Measurements from ENCODE around the gene UGT1A3.
"Not testable (repeated sequence)": the region's sequence is repeated elsewhere in the genome, so short reads cannot be mapped to it uniquely, and the experiment has no call there.

UGT1A3 gene

DNA sequence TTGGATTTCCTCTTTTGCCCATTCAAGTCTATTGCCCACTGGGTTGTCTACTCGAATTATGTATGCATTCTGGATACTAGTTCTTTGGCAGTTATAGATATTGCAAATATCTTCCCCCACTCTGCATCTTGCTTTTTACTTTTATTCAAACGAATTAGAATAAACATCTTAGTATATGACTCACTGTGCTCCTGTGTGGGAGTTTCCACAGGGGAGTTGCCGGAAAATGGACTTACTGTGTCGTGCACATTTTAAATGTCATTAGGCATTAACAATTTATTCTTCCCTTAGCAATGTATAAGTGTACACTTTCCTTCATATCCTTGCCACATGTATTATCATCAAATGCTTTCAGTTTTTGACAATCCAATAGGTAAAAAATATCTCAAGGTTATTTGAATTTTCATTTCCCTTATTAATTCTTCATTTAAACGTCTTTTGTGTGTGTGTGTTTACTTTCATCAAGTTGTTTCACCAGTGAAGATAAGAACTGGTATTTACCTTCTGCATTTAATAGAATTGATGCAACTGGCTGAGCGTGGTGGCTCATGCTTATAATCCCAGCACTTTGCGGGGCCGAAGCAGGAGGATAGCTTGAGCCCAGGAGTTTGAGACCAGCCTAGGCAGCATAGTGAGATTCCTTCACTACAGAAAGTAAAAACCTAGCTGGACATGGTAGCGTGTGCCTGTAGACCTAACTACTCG is 20.8 kb upstream of the UGT1A3 start:
- no peak for DNase-seq (ENCODE audit: low read depth)

DNA sequence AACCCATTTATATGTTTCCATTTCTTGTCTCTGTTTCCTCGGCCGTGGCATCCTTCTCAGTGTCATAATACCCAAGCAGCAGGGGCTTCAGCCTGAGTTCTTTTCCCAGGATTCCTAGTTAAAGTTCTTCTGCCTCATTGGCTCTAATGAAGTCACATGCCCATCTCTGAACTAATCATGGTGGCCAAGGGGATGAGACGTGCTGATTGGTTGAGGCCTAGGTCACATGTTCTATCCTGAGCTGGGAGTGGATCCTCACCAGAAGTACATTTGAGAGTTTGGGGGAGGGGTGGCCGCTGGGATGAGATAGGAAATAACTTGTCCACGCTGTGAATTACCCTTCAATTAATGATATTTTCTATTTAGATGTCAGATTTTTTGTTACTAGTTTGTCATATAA is 19.9 kb upstream of the UGT1A3 start:
- no peak for DNase-seq (ENCODE audit: low read depth)

DNA sequence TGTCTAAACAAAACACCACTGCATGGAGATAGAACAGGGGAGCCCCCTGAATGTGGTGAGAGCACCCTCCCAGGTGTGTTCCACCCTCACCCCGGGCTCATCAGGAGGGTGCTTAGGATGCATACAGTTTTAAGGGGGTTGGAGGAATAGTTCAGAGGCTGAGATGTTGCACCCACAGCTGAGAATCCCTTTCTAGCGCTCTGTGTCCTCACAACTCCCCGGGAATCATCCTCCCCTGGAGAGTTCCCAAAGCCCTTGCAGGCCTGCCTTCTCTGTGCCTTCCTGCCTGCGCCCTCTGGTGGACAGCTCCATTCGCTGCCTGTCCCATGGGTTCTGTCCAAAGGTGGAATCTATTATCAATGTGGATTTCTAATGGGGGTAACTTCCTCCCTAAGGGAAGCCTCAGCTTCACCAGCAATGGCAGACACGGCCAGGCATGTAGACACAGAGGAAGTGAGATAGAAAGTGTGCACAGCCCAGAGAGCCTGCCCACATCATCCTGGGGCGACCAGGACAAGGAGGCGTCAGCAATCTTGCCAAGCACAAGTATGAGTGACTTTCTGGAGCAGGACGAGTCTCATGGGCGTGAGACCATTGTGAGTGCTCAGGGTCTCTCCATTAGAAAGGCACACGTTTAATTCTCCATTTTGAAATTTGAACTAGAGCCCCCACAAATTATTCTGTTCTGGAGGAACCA is 17.4 kb upstream of the UGT1A3 start:
- no peak for DNase-seq (ENCODE audit: low read depth)

DNA sequence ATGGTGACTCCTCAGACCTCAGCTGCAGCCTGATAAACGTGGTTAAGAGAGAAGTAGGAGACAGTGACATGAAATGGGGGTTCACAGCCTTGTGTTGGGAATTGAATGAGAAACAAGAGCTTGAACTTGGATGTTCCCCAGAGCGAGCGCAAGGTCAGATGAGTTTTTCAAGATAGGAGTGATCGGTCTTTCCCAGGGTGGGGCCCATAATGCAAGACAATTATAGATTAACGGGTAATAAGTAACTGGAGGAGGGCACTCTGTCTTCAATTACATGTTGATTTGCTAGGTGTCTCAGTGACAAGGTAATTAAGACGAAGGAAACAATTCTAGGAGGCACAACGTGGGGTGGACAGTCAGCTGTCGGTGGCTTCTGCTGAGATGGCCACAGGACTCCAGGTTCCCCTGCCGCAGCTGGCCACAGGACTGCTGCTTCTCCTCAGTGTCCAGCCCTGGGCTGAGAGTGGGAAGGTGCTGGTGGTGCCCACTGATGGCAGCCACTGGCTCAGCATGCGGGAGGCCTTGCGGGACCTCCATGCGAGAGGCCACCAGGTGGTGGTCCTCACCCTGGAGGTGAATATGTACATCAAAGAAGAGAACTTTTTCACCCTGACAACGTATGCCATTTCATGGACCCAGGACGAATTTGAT is 16.1 kb upstream of the UGT1A3 start, which contains the start of gene UGT1A5:
TSS of gene UGT1A5 (plus strand) at position 297 of the 651 bp plus-strand sequence. CDS start at position 382, 85 bp downstream.
- DNase-seq (ENCODE audit: low read depth) = no peak

DNA sequence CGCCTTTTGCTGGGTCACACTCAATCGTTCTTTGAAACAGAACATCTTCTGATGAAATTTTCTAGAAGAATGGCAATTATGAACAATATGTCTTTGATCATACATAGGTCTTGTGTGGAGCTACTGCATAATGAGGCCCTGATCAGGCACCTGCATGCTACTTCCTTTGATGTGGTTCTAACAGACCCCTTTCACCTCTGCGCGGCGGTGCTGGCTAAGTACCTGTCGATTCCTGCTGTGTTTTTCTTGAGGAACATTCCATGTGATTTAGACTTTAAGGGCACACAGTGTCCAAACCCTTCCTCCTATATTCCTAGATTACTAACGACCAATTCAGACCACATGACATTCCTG is 15.6 kb upstream of the UGT1A3 start:
- DNase-seq (ENCODE audit: low read depth) = no peak

DNA sequence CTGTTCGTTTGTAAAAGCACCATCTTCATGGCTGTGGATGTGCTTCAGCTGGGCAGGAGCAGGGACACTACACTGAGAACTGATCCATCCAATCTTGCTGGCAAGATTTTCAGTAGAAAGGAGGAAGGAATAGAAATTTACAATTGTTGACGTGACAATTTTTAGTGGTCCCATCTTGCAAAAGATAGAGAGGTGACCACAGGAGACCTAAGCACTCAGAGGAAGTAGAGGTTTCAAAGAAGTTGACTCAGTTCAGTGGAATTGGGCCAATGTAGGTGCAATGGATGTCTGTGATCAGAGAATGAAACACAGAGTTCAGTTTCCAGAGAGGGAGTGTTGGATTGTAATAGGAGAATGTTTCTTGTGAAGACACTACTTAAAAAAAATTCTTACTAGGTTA is 14.7 kb upstream of the UGT1A3 start:
- no peak for DNase-seq (ENCODE audit: low read depth)

DNA sequence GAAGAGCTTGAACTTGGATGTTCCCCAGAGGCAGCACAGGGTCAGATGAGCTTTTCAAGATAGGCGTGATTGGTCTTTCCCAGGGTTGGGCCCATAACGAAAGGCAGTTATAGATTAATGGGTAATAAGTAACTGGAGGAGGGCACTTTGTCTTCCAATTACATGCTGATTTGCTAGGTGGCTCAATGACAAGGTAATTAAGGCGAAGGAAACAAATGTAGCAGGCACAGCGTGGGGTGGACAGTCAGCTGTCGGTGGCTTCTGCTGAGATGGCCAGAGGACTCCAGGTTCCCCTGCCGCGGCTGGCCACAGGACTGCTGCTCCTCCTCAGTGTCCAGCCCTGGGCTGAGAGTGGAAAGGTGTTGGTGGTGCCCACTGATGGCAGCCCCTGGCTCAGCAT is 10.3 kb upstream of the UGT1A3 start, which contains the start of gene UGT1A4:
TSS of gene UGT1A4 (plus strand) at position 185 of the 400 bp plus-strand sequence. CDS start at position 270, 85 bp downstream.
- no peak for DNase-seq (ENCODE audit: low read depth)

DNA sequence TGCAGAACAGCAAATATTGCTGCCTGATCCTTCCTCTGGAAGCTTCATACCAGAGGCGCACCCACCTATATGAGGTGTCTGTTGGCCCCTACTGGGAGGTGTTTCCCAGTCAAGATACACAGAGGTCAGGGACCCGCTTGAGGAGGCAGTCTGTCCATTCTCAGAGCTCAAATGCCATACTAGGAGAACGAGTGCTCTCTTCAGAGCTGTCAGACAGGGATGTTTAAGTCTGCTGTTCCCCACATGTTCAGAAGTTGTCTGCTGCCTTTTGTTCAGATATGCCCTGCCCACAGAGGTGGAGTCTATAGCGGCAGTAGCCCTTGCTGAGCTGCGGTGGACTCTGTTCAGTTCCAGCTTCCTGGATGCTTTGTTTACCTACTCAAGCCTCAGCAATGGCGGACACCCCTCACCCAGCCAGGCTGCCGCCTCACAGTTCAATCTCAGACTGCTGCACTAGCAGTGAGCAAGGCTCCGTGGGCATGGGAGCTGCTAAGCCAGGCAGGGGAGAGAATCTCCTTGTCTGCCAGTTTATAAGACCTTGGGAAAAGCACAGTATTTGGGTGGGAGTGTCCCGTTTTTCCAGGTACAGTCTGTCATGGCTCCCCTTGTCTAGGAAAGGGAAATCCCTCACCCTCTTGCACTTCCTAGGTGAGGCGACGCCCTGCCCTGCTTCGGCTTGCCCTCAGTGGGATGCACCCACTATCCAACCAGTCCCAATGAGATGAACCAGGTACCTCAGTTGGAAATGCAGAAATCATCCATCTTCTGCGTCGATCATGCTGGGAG is 8.2 kb downstream of the UGT1A3 start:
- not testable (repeated sequence) for DNase-seq (ENCODE audit: low read depth)

DNA sequence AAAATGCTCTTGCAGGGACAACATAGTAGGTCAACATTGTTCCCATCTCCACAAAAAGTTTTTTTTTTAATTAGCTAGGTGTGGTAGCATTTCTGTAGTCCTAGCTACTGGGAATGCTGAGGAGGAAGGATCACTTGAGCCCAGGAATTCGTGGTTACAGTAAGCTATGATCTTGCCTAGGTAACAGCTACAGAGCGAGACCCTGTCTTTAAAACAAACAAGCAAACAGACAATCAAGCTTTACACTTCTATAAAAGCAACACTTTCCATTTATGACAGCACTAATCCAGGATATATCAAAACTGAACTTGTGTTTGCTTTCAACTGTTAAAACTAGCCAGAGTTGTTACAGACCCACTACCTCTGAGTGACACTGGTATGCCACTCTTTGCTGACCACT is 12.0 kb downstream of the UGT1A3 start:
- DNase-seq (ENCODE audit: low read depth) = no peak

DNA sequence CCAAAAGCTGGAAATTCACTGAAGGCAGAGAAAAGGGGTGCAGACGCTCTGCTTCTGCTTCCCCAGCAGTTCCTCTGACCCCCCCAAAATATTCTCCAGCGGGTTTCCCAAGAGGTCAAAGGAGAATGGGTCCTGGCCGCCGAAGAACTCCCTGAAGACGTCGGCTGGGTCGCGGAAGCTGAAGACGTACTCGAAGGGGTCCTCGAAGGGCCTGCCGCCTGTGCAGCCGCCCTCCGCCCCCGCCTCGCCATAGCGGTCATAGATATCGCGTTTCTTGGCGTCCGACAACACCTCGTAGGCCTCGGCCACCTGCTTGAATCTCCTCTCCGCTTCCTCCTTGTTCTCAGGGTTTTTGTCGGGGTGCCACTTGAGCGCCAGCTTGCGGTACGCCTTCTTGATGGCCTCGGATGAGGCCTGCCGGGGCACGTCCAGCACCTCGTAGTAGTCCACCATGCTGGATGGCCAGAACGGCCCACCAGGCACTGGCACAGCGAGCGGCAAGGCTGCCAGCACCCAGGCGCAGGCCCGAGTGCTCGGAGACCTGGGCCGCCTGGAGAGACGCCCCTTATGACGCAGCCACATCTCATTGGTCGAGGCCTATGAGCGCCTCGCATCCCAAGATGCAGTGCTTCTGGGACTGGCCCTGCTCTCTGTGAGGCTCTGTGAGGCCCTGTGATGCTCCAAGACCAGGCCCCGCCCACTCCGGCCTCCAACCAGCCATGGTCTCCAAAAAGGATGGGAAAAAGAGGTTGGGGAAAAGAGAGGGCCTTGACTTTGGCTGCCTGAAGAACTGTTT is 14.8 kb downstream of the UGT1A3 start:
- no peak for DNase-seq (ENCODE audit: low read depth)

DNA sequence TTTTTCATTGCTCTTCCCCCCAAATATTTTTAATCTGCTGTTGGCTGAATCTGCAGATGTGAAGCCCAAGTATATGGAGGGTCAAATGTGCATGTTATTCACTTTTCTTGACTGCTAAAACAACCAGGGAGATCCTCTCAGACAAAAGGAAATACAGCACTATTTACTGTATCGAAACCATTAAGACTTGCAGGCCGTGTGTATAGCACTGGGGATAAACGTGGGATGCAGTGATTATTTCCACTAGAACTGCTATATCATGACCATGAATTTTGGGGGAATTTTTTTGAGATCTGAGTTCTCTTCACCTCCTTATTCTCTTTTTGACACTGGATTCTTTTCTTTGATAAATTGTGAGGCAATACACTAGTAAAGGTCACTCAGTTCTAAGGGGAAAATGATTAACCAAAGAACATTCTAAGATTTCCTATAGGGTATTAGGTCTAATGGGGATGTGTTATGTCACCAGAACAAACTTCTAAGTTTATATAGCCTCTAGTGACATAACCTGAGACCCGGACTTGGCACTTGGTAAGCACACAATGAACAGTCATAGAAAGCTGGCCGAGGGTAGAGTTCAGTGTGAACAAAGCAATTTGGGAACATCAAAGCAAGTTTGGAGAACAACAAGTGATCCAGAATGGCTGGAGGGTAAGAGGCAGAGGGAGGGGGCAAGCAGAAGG is 16.4 kb downstream of the UGT1A3 start:
- DNase-seq (ENCODE audit: low read depth) = no peak

DNA sequence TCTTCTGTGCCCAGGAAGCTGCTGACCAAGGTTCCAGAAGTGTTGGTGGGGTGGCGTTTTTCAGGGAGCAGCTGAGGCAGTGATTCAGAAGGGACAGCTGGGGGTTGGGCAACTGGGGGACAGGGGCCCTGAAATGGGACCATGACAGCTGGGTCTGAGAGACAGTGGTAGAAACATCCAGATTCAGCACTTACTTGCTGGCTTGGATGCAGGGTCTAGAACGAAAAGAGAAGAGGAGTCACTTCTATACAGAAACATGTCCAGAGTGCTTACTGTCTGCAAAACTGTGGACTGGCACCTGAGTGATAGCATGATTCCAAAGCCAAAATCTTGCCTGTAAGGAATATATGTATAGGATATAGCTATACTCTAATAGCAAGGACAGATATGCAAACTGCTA is 17.0 kb downstream of the UGT1A3 start:
- DNase-seq (ENCODE audit: low read depth) = not testable (repeated sequence)

DNA sequence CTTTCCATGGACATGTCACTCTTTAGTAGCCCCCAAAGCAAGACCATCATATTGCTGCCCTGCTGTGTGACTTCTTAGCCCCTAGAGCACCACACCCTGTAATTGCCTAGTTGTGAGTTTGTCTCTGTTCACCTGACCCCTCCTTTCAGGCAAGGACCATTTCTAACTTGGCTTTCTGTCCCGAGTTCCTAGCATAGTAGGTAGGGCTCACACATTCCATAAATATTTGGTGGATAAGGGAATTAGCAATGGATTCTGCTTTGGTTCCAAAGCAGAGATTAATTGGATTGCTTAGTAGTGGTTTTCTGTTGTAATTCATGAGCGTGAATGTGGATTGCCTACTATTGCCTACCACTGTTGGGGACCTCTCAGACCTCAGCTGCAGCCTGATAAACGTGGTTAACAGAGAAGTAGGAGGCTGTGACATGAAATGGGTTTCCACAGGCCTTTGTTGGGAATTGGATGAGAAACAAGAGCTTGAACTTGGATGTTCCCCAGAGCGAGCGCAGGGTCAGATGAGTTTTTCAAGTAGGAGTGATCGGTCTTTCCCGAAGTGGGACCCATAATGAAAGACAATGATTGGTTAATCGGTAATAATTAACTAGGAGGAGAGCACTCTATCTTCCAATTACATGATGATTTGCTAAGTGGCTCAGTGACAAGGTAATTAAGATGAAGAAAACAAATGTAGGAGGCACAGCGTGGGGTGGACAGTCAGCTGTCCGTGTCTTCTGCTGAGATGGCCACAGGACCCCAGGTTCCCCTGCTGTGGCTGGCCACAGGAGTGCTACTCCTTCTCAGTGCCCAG is 17.8 kb downstream of the UGT1A3 start:
- no peak for DNase-seq (ENCODE audit: low read depth)

DNA sequence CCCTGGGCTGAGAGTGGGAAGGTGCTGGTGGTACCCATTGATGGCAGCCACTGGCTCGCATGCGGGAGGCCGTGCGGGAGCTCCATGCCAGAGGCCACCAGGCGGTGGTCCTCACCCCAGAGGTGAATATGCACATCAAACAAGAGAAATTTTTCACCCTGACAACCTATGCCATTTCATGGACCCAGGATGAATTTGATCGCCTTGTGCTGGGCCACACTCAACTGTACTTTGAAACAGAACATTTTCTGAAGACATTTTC is 18.4 kb downstream of the UGT1A3 start:
- DNase-seq (ENCODE audit: low read depth) = no peak

DNA sequence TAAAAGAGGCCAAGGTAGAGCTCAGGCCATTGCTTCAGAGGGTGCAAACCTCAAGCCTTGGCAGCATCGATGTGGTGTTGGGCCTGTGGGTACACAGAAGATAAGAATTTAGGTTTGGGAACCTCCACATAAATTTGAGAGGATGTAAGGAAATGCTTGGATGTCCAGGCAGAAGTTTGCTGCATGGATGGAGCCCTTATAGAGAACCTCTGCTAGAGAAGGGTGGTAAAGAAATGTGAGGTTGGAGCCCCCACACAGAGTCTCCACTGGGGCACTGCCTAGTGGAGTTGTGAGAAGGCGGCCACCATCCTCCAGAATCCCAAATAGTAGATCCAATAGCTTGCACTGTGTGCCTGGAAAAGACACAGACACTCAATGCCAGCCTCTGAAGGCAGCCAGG is 21.8 kb downstream of the UGT1A3 start:
- not testable (repeated sequence) for DNase-seq (ENCODE audit: low read depth)

DNA sequence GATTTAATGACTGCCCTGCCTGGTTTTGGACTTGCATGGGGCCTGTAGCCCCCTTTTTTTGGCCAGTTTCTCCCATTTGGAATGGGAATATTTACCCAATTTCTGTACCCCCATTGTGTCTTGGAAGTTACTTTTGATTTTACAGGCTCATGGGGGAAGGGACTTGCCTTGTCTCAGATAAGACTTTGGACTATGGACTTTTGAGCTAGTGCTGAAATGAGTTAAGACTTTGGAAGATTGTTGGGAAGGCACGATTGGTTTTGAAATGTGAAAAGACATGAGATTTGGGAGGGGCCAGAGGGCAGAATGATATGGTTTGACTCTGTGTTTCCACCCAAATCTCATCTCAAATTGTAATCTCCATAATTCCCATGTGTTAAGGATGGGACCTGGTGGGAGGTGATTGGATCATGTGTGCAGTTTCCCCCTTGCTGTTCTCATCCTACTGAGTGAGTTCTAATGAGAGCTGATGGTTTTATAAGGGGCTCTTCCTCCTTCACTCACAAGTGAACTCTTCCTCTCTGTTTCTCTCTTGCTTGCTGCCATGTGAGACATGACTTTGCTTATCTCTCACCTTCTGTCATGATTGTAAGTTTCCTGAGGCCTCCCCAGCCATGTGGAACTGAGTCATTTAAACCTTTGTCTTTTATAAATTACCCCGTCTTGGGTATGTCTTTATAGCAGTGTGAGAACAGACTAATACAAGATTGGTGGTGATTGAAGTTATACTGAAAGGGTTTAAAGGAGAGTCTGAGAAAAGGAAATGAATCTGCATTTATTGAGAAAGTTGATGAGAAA is 22.6 kb downstream of the UGT1A3 start:
- DNase-seq (ENCODE audit: low read depth) = not testable (repeated sequence)

DNA sequence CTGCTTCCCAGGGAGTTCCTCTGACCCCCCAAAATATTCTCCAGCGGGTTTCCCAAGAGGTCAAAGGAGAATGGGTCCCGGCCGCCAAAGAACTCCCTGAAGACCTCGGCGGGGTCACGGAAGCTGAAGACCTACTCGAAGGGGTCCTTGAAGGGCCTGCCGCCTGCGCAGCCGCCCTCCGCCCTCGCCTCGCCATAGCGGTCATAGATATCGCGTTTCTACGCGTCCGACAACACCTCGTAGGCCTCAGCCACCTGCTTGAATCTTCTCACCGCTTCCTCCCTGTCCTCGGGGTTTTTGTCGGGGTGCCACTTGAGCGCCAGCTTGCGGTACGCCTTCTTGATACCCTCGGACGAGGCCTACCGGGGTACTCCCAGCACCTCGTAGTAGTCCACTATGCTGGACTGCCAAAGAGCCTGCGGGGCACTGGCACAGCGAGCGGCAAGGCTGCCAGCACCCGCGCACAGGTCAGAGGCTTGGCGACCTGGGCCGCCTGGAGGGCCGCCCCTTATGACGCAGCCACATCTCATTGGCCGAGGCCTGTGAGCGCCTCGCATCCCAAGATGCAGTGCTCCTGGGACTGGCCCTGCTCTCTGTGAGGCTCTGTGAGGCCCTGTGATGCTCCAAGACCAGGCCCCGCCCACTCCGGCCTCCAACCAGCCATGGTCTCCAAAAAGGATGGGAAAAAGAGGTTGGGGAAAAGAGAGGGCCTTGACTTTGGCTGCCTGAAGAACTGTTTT is 26.2 kb downstream of the UGT1A3 start:
- DNase-seq (ENCODE audit: low read depth) = no peak

DNA sequence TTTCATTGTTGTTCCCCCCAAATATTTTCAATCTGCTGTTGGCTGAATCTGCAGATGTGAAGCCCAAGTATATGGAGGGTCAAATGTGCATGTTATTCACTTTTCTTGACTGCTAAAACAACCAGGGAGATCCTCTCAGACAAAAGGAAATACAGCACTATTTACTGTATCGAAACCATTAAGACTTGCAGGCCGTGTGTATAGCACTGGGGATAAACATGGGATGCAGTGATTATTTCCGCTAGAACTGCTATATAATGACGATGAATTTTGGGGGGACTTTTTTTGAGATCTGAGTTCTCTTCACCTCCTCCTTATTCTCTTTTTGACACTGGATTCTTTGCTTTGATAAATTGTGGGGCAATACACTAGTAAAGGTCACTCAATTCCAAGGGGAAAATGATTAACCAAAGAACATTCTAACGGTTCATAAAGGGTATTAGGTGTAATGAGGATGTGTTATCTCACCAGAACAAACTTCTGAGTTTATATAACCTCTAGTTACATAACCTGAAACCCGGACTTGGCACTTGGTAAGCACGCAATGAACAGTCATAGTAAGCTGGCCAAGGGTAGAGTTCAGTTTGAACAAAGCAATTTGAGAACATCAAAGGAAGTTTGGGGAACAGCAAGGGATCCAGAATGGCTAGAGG is 27.7 kb downstream of the UGT1A3 start:
- DNase-seq (ENCODE audit: low read depth) = no peak

All from GM04503 (cell line).